GM19043 (cell line): ENCODE results near the gene SERPINB2.
"Not testable (repeated sequence)": the region's sequence is repeated elsewhere in the genome, so short reads cannot be mapped to it uniquely, and the experiment has no call there.

Experiments used
- ATAC-seq: cut with Tn5 transposase; IDR thresholded peaks from one replicate; pipeline ENCODE4 v1.9.1; 2021; ENCODE audit warnings: low read depth; ENCODE audit not compliant: unreplicated experiment

SERPINB2 gene

GRCh38 chr18:63930773-63931354 lies 43.4 kb downstream of the SERPINB2 start:
- ATAC-seq, result no peak

- ATAC-seq, result peak; percentile 96
These were observed 48.8 kb downstream of the SERPINB2 start for GRCh38 chr18:63936156-63936931.

- ATAC-seq, result no peak
These were observed 49.5 kb downstream of the SERPINB2 start for GRCh38 chr18:63936932-63937393.

- ATAC-seq, result no peak
These were observed 52.5 kb downstream of the SERPINB2 start for GRCh38 chr18:63940008-63940407.

- ATAC-seq, result not testable (repeated sequence)
These were observed 53.1 kb downstream of the SERPINB2 start for GRCh38 chr18:63940543-63941050.

GRCh38 chr18:63947051-63947790 lies 59.7 kb downstream of the SERPINB2 start:
- ATAC-seq, result no peak

GRCh38 chr18:63949068-63949737 lies 61.7 kb downstream of the SERPINB2 start, which contains the start of gene HMSD:
HMSD (plus strand) TSS chr18:63949301; CDS start chr18:63953456, 4,155 bp downstream.
- ATAC-seq, result peak; percentile 87

- peak; percentile 37 for ATAC-seq
These were observed 63.8 kb downstream of the SERPINB2 start for GRCh38 chr18:63951302-63951705.
